OCI-LY7 (cell line): ENCODE results near the gene ZMIZ2. TPM values are rescaled to one million over a fixed set of nuclear protein-coding genes. Genes with fewer than 3 reads are reported as not detected.
"Not testable (repeated sequence)": the region's sequence is repeated elsewhere in the genome, so short reads cannot be mapped to it uniquely, and the experiment has no call there.

Experiments used
- BruUV-seq: library from RNA; stranded (reverse); fragments of 400-500 nt; replicated peaks from 2 replicates; lab custom pipeline; 2021; lab: Mats Ljungman, UMichigan
- CTCF ChIA-PET: fragments of 300-600 bp; sonication (Branson Sonifier 250); formaldehyde crosslinking; loops from one replicate; lab custom pipeline; 2022; ENCODE audit warnings: antibody characterized with exemption; ENCODE audit not compliant: unreplicated experiment; lab: Charles Lee
- POLR2A ChIA-PET: fragments of 300-600 bp; sonication (Branson Sonifier 250); formaldehyde crosslinking; loops from one replicate; lab custom pipeline; 2022; ENCODE audit warnings: antibody characterized with exemption; lab: Charles Lee
- DNase-seq: peaks from one replicate; pipeline ENCODE4 v3.0.0-alpha.2; 2015; ENCODE audit warnings: low spot score
- H2AFZ ChIP-seq: fragments of 200-600 bp; sonication (generic), shearing (Covaris generic); 2 replicates; pipeline ENCODE4 v1.6.1; 2014; ENCODE audit warnings: mild to moderate bottlenecking, antibody characterized with exemption, low read length, moderate library complexity
- H3K27ac ChIP-seq: fragments of 200-600 bp; sonication (generic); 2 replicates; pipeline ENCODE4 v1.5.1; 2014; ENCODE audit warnings: mixed run types, low read depth, mild to moderate bottlenecking, moderate library complexity, low read length, inconsistent platforms; ENCODE audit not compliant: poor library complexity, severe bottlenecking
- H3K36me3 ChIP-seq: fragments of 200-600 bp; sonication (generic); 2 replicates; pipeline ENCODE4 v1.6.1; 2014; ENCODE audit warnings: mild to moderate bottlenecking, antibody characterized with exemption, low read length, moderate library complexity, mixed read lengths; ENCODE audit not compliant: insufficient read depth
- H3K4me1 ChIP-seq: fragments of 200-600 bp; sonication (generic); 2 replicates; pipeline ENCODE4 v1.5.1; 2014; ENCODE audit warnings: mild to moderate bottlenecking, low read length; ENCODE audit not compliant: insufficient read depth, poor library complexity, severe bottlenecking
- H3K4me2 ChIP-seq: fragments of 200-600 bp; sonication (generic); 2 replicates; pipeline ENCODE4 v1.6.1; 2014; ENCODE audit warnings: mild to moderate bottlenecking, low read length
- H3K4me3 ChIP-seq: fragments of 200-600 bp; sonication (generic); 2 replicates; pipeline ENCODE4 v1.5.1; 2014; ENCODE audit warnings: mild to moderate bottlenecking, low read depth, low read length; ENCODE audit not compliant: poor library complexity, severe bottlenecking
- H3K79me2 ChIP-seq: fragments of 200-600 bp; sonication (generic); 2 replicates; pipeline ENCODE4 v1.6.1; 2016; ENCODE audit warnings: low read depth, mild to moderate bottlenecking, low read length, moderate library complexity, mixed read lengths; ENCODE audit not compliant: insufficient read depth
- H3K9me2 ChIP-seq: fragments of 200-600 bp; sonication (generic); 2 replicates; pipeline ENCODE4 v1.6.1; 2016; ENCODE audit warnings: mild to moderate bottlenecking, low read length, mixed read lengths; ENCODE audit not compliant: insufficient read depth
- H3K9me3 ChIP-seq: fragments of 200-600 bp; sonication (generic); 2 replicates; pipeline ENCODE4 v1.6.1; 2014; ENCODE audit warnings: mild to moderate bottlenecking, mixed run types, low read length, mixed read lengths
- H4K20me1 ChIP-seq: fragments of 200-600 bp; sonication (generic); 2 replicates; pipeline ENCODE4 v1.6.1; 2014; ENCODE audit warnings: mild to moderate bottlenecking, antibody characterized with exemption, low read length, moderate library complexity, mixed read lengths; ENCODE audit not compliant: insufficient read depth
- EZH2phosphoT487 ChIP-seq: fragments of 200-600 bp; sonication (generic); IDR thresholded peaks from 2 replicates; pipeline ENCODE4 v1.6.1; 2018; ENCODE audit warnings: low read depth, borderline replicate concordance, mild to moderate bottlenecking, mixed run types, antibody characterized with exemption, low read length, moderate library complexity, mixed read lengths
- intact Hi-C: fragments of 100-400 bp; cut with micrococcal nuclease; formaldehyde crosslinking; loops from one replicate; pipeline ENCODE4 v1.10.0; 2022; ENCODE audit not compliant: unreplicated experiment
- total RNA-seq, 2 experiments: library from RNA; depleted of rRNA in 1 of 2; stranded (reverse); fragments of >200 nt in 1 of 2; shearing (Covaris generic) in 1 of 2; gene quantifications; 2 replicates each; pipeline ENCODE4 v1.2.3, GENCODE V29; 2014 to 2022
- TF ChIP-seq, protein P1 (sequence below): fragments of 200-600 bp; sonication (generic); conservative IDR thresholded peaks from 2 replicates; pipeline ENCODE4 v1.5.1; 2014; ENCODE audit warnings: mild to moderate bottlenecking, antibody characterized with exemption, low read length, moderate library complexity, mixed read lengths

The ZMIZ2 gene
- total RNA-seq, 2 experiments from 2014 or later: 17.2 to 79.7 TPM

DNA sequence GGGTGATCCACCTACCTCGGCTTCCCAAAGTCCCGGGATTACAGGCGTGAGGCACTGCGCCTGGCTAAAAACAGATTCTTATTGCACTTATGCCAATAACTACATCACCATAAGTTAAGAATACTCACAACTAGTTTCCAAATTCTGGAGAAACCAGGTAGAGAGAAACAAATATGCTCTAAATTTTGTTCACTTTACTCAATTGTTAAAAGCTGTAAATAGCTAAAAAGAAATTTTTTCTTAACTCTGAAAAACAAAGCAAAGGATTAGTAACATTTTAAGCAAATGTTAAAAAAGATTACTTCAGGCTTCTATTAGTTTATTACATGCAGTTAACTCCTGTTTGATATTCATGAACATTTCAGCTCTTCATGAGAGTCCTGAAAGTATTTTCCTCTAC lies 28.3 kb upstream of the ZMIZ2 start:
- intact Hi-C loops: no loop called here
- no peaks in the 10 kb centered on the region for H3K36me3 ChIP-seq
- no peak overlapping the region for H2AFZ ChIP-seq
- no TSS peak for BruUV-seq
- ChIA-PET CTCF (interaction anchor here (0.6 kb wide), 1 partner anchor 172 kb away, joined by 3 read pairs; no protein-coding TSS in a partner anchor), POLR2A (interaction anchor here (0.6 kb wide), 1 partner anchor 80 kb away, joined by 3 read pairs; no protein-coding TSS in a partner anchor)
- H3K9me2 ChIP-seq: no peaks in the 10 kb centered on the region
- H3K27ac ChIP-seq: no peak overlapping the region
- no peaks in the 10 kb centered on the region for H3K79me2 ChIP-seq
- no peak overlapping the region for H3K4me3 ChIP-seq
- TF ChIP-seq, protein P1, sequence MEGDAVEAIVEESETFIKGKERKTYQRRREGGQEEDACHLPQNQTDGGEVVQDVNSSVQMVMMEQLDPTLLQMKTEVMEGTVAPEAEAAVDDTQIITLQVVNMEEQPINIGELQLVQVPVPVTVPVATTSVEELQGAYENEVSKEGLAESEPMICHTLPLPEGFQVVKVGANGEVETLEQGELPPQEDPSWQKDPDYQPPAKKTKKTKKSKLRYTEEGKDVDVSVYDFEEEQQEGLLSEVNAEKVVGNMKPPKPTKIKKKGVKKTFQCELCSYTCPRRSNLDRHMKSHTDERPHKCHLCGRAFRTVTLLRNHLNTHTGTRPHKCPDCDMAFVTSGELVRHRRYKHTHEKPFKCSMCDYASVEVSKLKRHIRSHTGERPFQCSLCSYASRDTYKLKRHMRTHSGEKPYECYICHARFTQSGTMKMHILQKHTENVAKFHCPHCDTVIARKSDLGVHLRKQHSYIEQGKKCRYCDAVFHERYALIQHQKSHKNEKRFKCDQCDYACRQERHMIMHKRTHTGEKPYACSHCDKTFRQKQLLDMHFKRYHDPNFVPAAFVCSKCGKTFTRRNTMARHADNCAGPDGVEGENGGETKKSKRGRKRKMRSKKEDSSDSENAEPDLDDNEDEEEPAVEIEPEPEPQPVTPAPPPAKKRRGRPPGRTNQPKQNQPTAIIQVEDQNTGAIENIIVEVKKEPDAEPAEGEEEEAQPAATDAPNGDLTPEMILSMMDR: no peak
- H3K4me2 ChIP-seq: no peak overlapping the region
- H4K20me1 ChIP-seq: no peaks in the 10 kb centered on the region
- DNase-seq: peak; percentile 27
- peaks cover 16% of the 10 kb centered on the region; the same call in 1 of the 2 replicates for H3K9me3 ChIP-seq
- no peaks in the 10 kb centered on the region for H3K4me1 ChIP-seq

DNA sequence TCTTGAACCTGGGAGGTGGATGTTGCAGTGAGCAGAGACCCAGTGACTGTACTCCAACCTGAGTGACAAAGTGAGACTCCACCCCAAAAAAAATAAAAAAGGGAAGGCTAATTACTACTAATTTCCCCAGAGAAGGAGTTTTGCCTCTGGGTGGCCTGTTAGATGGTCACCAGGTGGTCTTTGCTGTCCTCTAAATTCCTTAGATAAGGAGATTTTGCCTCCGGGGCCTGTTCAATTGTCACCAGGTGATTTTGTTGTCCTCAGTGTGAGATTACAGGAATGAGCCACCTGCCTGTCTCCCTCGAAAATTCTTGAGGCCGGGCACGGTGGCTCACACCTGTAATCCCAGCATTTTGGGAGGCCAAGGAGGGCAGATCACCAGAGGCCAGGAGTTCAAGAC lies 24.4 kb upstream of the ZMIZ2 start:
- TF ChIP-seq, protein P1: no peak
- TF ChIP-seq EZH2phosphoT487: no peak
- H3K4me3 ChIP-seq: no peak overlapping the region
- no peak overlapping the region for H3K27ac ChIP-seq
- H4K20me1 ChIP-seq: no peaks in the 10 kb centered on the region
- ChIA-PET POLR2A (no interaction called here), CTCF (no interaction called here)
- H2AFZ ChIP-seq: no peak overlapping the region
- no peaks in the 10 kb centered on the region for H3K9me2 ChIP-seq
- peaks cover 16% of the 10 kb centered on the region; the same call in 1 of the 2 replicates for H3K9me3 ChIP-seq
- intact Hi-C loops: no loop called here
- no TSS peak for BruUV-seq
- H3K4me2 ChIP-seq: no peak overlapping the region
- no peaks in the 10 kb centered on the region for H3K79me2 ChIP-seq
- H3K36me3 ChIP-seq: no peaks in the 10 kb centered on the region
- DNase-seq: no peak
- no peaks in the 10 kb centered on the region for H3K4me1 ChIP-seq

DNA sequence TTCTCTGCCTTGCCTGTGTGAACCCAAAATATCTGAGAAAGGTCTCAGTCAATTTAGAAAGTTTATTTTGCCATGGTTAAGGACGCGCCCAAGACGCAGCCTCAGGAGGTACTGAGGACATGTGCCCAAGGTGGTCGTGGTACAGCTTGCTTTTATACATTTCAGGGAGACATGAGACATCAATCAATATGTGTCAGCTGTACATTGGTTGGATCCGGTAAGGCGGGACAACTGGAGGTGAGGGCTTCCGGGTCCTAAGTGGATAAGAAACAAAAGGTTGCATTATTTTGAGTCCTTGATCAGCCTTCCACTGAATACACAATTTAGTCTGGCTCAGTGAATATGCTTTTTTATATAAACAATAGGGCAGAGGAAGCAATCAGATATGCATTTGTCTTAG lies 22.4 kb upstream of the ZMIZ2 start:
- POLR2A ChIA-PET: interaction anchor here (0.9 kb wide), 1 partner anchor 124 kb away, joined by 3 read pairs; no protein-coding TSS in a partner anchor
- H3K79me2 ChIP-seq, H3K9me3 ChIP-seq, H3K4me3 ChIP-seq, H3K9me2 ChIP-seq, DNase-seq, H3K27ac ChIP-seq, H4K20me1 ChIP-seq, intact Hi-C loops, H3K4me1 ChIP-seq, H2AFZ ChIP-seq, CTCF ChIA-PET, H3K4me2 ChIP-seq, BruUV-seq, H3K36me3 ChIP-seq: not testable (repeated sequence)
